Neural progenitor cell (in vitro differentiated cells): ENCODE data around the gene AHSP. TPM values are rescaled to one million over a fixed set of nuclear protein-coding genes. Genes with fewer than 3 reads are reported as not detected.

ENCODE experiments used
- DNase-seq: peaks from one replicate; pipeline ENCODE4 v3.0.0-alpha.2; 2016; ENCODE audit warnings: low spot score
- H2AFZ ChIP-seq: fragments of 200-600 bp; sonication (generic); replicated peaks from 2 replicates; pipeline ENCODE4 v1.6.1; 2016; ENCODE audit warnings: antibody characterized with exemption
- H3F3A ChIP-seq: fragments of 200-600 bp; sonication (generic); 2 replicates; pipeline ENCODE4 v1.6.1; 2016; ENCODE audit warnings: antibody characterized with exemption, low read depth
- H3K27ac ChIP-seq: fragments of 200-600 bp; sonication (generic); 2 replicates; pipeline ENCODE4 v1.5.1; 2016; ENCODE audit warnings: mild to moderate bottlenecking
- H3K27me3 ChIP-seq: fragments of 200-600 bp; sonication (generic); 2 replicates; pipeline ENCODE4 v1.6.1; 2016; ENCODE audit warnings: mild to moderate bottlenecking, moderate library complexity
- H3K36me3 ChIP-seq: fragments of 200-600 bp; sonication (generic); 2 replicates; pipeline ENCODE4 v1.5.1; 2016
- H3K4me1 ChIP-seq: fragments of 200-600 bp; sonication (generic); 2 replicates; pipeline ENCODE4 v1.6.1; 2016; ENCODE audit warnings: mixed run types
- H3K4me2 ChIP-seq: fragments of 200-600 bp; sonication (generic); 2 replicates; pipeline ENCODE4 v1.6.1; 2016
- H3K4me3 ChIP-seq: fragments of 200-600 bp; sonication (generic); 2 replicates; pipeline ENCODE4 v1.5.1; 2016
- H3K79me2 ChIP-seq: fragments of 200-600 bp; sonication (generic); 2 replicates; pipeline ENCODE4 v1.6.1; 2016; ENCODE audit warnings: low read depth
- H3K9ac ChIP-seq: fragments of 200-600 bp; sonication (generic); 2 replicates; pipeline ENCODE4 v1.6.1; 2016
- H3K9me3 ChIP-seq: fragments of 200-600 bp; sonication (generic); 2 replicates; pipeline ENCODE4 v1.5.1; 2016; ENCODE audit warnings: low read depth
- H4K20me1 ChIP-seq: fragments of 200-600 bp; sonication (generic); 2 replicates; pipeline ENCODE4 v1.6.1; 2016; ENCODE audit warnings: low read depth
- H3K27ac Mint-ChIP-seq: 3 replicates; pipeline ENCODE4 v1.8.0; 2021; ENCODE audit warnings: mixed read lengths
- H3K27me3 Mint-ChIP-seq: 2 replicates; pipeline ENCODE4 v1.8.0; 2022; ENCODE audit warnings: low read depth, mild to moderate bottlenecking, inconsistent platforms, moderate library complexity, mixed read lengths; ENCODE audit not compliant: insufficient read depth
- H3K36me3 Mint-ChIP-seq: 3 replicates; pipeline ENCODE4 v1.8.0; 2021; ENCODE audit warnings: mixed read lengths
- H3K4me1 Mint-ChIP-seq: 3 replicates; pipeline ENCODE4 v1.8.0; 2021; ENCODE audit warnings: mixed read lengths
- H3K4me3 Mint-ChIP-seq: 3 replicates; pipeline ENCODE4 v1.8.0; 2021; ENCODE audit warnings: mild to moderate bottlenecking, moderate library complexity, mixed read lengths
- H3K9me3 Mint-ChIP-seq: 3 replicates; pipeline ENCODE4 v1.8.0; 2020; ENCODE audit warnings: mixed read lengths
- EZH2 ChIP-seq: fragments of 200-600 bp; sonication (generic); IDR thresholded peaks from 2 replicates; pipeline ENCODE4 v1.6.1; 2017; ENCODE audit warnings: antibody characterized with exemption, mild to moderate bottlenecking, moderate library complexity
- EZH2phosphoT487 ChIP-seq: fragments of 200-600 bp; sonication (generic); IDR thresholded peaks from 2 replicates; pipeline ENCODE4 v1.6.1; 2017; ENCODE audit warnings: antibody characterized with exemption
- total RNA-seq: library from RNA; depleted of rRNA; stranded (reverse); fragments of >200 nt; gene quantifications from 2 replicates; pipeline ENCODE4 v1.2.3, GENCODE V29; 2015; ENCODE audit warnings: low replicate concordance
- TF ChIP-seq, protein P1 (sequence below): fragments of 200-600 bp; sonication (generic); IDR thresholded peaks from 2 replicates; pipeline ENCODE4 v1.5.1; 2017; ENCODE audit warnings: antibody characterized with exemption, mild to moderate bottlenecking

The AHSP gene
- total RNA-seq, 1 donor from 2014 or later, result not detected

DNA sequence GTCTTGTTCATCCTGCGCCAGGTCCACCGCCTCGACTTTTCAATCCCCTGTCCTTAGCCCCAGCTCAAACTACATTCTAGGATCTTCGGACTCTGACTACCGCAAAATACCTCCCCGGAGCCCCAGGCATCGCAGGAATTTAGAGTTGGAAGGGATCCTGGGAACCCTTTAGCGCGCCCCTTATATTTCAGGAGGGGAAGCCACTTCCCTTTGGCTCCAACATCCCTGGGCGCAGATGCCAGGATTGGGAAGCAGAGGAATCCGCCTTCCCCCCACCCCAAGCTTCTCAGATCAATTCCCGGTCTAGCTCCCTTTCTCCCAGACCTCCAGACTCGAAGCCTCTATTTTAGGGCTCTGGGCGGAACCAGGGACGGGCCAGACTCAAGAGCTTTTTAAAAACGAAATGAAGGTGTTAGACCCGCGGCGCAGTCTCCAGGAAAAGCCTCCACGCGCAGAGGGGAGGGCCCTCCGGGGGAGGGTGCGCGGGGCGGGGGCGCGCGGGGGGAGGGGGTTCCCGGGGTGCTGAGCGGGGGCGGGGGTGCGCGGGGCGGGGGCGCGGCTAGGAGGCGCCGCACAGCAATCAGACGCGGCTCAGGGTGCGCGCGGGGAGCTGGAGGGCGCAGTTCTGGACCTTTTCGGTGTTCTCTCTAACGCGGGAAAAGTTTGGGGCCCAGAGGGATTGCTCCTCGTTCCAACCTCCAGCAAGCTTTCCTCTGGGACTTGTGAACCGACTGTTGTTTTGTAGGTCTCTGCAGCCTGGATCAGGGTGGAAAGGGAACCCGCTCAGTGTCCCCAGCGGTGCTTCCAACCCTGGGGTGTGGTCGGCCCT lies 1.6 kb downstream of the AHSP start:
- DNase-seq, result peak; percentile 49
- H3K9me3 ChIP-seq, result no peaks in the 10 kb centered on the region
- H3K36me3 ChIP-seq, result no peaks in the 10 kb centered on the region
- Mint-ChIP-seq H3K27ac (no peak overlapping the region), H3K4me1 (no peaks in the 10 kb centered on the region), H3K36me3 (no peaks in the 10 kb centered on the region), H3K9me3 (peaks cover 7% of the 10 kb centered on the region), H3K27me3 (peaks cover 35% of the 10 kb centered on the region), H3K4me3 (no peak overlapping the region)
- H3F3A ChIP-seq, result peaks cover 3% of the 10 kb centered on the region
- H3K4me1 ChIP-seq, result peaks cover 8% of the 10 kb centered on the region
- no peaks in the 10 kb centered on the region for H3K79me2 ChIP-seq
- peak overlapping the region; percentile 97 for H3K4me2 ChIP-seq
- peak overlapping the region; percentile 99 for H2AFZ ChIP-seq
- H3K9ac ChIP-seq, result no peak overlapping the region
- no peak overlapping the region for H3K27ac ChIP-seq
- TF ChIP-seq EZH2phosphoT487 (no peak), EZH2 (peak; percentile 64)
- H4K20me1 ChIP-seq, result no peaks in the 10 kb centered on the region
- peaks cover 52% of the 10 kb centered on the region for H3K27me3 ChIP-seq
- H3K4me3 ChIP-seq, result peak overlapping the region; percentile 58

DNA sequence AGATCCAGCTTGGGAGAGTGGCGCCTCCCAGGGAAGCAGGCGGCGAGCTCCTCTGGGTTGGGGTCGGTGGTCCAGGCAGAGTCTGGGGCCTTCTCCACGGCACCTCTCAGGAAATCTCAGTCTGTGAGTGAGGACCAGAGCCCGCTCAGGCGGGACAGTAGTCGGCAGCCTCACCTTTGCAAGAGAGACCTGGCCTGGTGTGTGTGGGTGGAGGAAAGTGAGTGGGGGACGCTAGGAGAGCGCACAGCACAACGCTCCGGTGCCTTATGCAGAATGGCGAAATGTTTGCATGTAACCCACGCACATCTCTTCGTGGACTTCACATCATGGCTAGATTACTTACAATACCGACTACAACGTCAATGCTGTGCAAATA lies 2.2 kb downstream of the AHSP start:
- Histone ChIP-seq H3K9me3 (no peaks in the 10 kb centered on the region), H4K20me1 (no peaks in the 10 kb centered on the region), H3K36me3 (no peaks in the 10 kb centered on the region), H3K4me2 (peak overlapping the region; percentile 97), H2AFZ (peak overlapping the region; percentile 99), H3F3A (peaks cover 3% of the 10 kb centered on the region), H3K4me1 (peaks cover 8% of the 10 kb centered on the region), H3K79me2 (no peaks in the 10 kb centered on the region), H3K4me3 (peak overlapping the region; percentile 58), H3K9ac (no peak overlapping the region), H3K27ac (no peak overlapping the region), H3K27me3 (peaks cover 52% of the 10 kb centered on the region)
- Mint-ChIP-seq H3K4me1 (no peaks in the 10 kb centered on the region), H3K4me3 (no peak overlapping the region), H3K27me3 (peaks cover 31% of the 10 kb centered on the region), H3K27ac (no peak overlapping the region), H3K9me3 (peaks cover 7% of the 10 kb centered on the region), H3K36me3 (no peaks in the 10 kb centered on the region)
- no peak for DNase-seq
- TF ChIP-seq EZH2phosphoT487 (no peak), EZH2 (no peak)
- TF ChIP-seq, protein P1, sequence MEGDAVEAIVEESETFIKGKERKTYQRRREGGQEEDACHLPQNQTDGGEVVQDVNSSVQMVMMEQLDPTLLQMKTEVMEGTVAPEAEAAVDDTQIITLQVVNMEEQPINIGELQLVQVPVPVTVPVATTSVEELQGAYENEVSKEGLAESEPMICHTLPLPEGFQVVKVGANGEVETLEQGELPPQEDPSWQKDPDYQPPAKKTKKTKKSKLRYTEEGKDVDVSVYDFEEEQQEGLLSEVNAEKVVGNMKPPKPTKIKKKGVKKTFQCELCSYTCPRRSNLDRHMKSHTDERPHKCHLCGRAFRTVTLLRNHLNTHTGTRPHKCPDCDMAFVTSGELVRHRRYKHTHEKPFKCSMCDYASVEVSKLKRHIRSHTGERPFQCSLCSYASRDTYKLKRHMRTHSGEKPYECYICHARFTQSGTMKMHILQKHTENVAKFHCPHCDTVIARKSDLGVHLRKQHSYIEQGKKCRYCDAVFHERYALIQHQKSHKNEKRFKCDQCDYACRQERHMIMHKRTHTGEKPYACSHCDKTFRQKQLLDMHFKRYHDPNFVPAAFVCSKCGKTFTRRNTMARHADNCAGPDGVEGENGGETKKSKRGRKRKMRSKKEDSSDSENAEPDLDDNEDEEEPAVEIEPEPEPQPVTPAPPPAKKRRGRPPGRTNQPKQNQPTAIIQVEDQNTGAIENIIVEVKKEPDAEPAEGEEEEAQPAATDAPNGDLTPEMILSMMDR, result no peak

DNA sequence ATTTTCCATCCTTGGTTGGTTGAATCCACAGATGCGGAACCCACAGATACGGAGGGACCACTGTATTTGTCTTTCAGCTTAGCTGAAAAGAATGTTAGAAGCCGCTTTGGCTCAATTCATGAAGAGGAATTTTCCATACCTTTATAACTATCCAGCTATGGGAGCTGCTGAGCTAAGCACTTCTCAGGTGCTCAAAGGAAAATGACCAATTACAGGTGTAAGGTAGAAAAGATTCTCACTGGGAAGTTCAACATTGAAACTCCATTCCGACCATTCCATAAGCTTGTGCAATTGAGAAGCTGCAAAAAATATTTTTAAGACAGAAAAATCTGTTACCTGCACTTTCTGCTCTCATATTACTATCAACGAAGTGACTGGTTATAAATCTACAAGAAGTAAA lies 2.7 kb downstream of the AHSP start:
- Histone ChIP-seq H3K27ac (no peak overlapping the region), H3F3A (peaks cover 3% of the 10 kb centered on the region), H3K4me1 (peaks cover 8% of the 10 kb centered on the region), H3K36me3 (no peaks in the 10 kb centered on the region), H3K4me2 (no peak overlapping the region), H3K27me3 (peaks cover 52% of the 10 kb centered on the region), H4K20me1 (no peaks in the 10 kb centered on the region), H3K9ac (no peak overlapping the region), H3K9me3 (no peaks in the 10 kb centered on the region), H2AFZ (no peak overlapping the region), H3K4me3 (no peak overlapping the region), H3K79me2 (no peaks in the 10 kb centered on the region)
- H3K27ac Mint-ChIP-seq, result no peak overlapping the region
- H3K27me3 Mint-ChIP-seq, result peaks cover 29% of the 10 kb centered on the region
- TF ChIP-seq EZH2phosphoT487, result no peak
- TF ChIP-seq EZH2, result no peak
- TF ChIP-seq, protein P1, result no peak
- peaks cover 7% of the 10 kb centered on the region for H3K9me3 Mint-ChIP-seq
- DNase-seq, result no peak
- no peaks in the 10 kb centered on the region for H3K36me3 Mint-ChIP-seq
- no peaks in the 10 kb centered on the region for H3K4me1 Mint-ChIP-seq
- no peak overlapping the region for H3K4me3 Mint-ChIP-seq

DNA sequence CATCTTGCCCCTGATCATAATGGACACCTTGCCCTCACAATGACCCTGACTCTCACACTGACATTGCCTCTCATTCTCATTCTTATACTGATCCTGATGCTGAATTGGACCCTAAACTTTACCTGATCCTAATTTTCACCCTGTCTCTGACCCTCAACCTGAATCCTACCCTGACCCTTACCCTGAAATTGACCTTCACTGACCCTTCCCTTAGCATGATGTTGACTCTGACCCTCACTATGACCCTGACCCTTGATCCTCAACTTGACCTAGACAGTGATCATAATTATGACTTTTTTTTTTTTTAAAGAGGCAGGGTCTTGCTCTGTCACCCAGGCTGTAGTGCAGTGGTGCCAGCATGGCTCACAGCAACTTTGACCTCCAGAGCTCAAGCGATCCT lies 3.4 kb downstream of the AHSP start:
- no peaks in the 10 kb centered on the region for H3K9me3 ChIP-seq
- H3K79me2 ChIP-seq, result no peaks in the 10 kb centered on the region
- TF ChIP-seq, protein P1, result no peak
- TF ChIP-seq EZH2phosphoT487, result no peak
- TF ChIP-seq EZH2, result no peak
- no peaks in the 10 kb centered on the region for H3K4me1 Mint-ChIP-seq
- H3K36me3 Mint-ChIP-seq, result no peaks in the 10 kb centered on the region
- H3K4me1 ChIP-seq, result peaks cover 8% of the 10 kb centered on the region
- H3K9ac ChIP-seq, result no peak overlapping the region
- no peak overlapping the region for H3K4me3 ChIP-seq
- H3F3A ChIP-seq, result peaks cover 3% of the 10 kb centered on the region
- H2AFZ ChIP-seq, result no peak overlapping the region
- H3K27ac Mint-ChIP-seq, result no peak overlapping the region
- H4K20me1 ChIP-seq, result no peaks in the 10 kb centered on the region
- peaks cover 29% of the 10 kb centered on the region for H3K27me3 Mint-ChIP-seq
- H3K4me3 Mint-ChIP-seq, result no peak overlapping the region
- no peak overlapping the region for H3K27ac ChIP-seq
- peaks cover 58% of the 10 kb centered on the region for H3K27me3 ChIP-seq
- peaks cover 7% of the 10 kb centered on the region for H3K9me3 Mint-ChIP-seq
- no peak overlapping the region for H3K4me2 ChIP-seq
- H3K36me3 ChIP-seq, result no peaks in the 10 kb centered on the region
- no peak for DNase-seq
